HG03108 (cell line): ENCODE results near the gene CPNE8.

Experiments
- ATAC-seq: cut with Tn5 transposase; IDR thresholded peaks from one replicate; pipeline ENCODE4 v1.9.1; 2021; ENCODE audit warnings: moderate library complexity; ENCODE audit not compliant: unreplicated experiment

The CPNE8 gene

DNA sequence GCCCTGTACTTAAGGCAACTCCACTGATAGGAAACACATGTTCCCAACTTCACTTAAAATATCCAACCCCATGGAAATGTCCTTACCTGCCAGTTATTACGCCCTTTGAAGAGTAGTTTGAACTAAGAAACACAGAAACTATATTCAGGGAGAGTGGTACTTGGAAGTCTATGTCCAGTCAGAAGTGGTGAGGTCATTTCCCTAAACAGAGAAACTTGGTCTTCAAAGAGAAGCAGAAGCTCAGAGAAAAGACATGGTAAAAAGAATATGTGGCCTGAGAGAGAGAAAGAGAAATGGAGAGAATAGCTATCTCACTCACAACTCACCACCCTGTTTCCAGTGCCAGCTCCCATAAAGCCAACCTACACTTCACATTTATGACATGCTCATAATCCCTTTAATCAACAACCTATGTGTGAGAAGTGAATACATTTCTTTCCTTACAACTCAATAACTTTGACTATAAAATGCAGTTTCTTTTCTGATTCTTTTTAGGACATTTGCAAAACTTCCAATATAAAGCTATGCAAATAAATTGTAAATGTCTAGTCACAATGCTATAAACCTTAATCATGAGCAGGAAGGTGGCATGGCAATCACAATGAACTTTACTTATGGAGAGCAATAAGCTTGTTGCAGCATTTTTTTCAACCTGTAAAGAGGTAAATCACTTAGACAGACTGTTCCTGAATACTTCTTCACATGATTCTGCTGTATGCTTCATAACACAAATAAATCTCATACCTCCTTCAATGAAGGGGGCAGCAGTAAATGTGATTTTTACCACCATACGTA, 67.1 kb downstream of the CPNE8 start:
- ATAC-seq = no peak

DNA sequence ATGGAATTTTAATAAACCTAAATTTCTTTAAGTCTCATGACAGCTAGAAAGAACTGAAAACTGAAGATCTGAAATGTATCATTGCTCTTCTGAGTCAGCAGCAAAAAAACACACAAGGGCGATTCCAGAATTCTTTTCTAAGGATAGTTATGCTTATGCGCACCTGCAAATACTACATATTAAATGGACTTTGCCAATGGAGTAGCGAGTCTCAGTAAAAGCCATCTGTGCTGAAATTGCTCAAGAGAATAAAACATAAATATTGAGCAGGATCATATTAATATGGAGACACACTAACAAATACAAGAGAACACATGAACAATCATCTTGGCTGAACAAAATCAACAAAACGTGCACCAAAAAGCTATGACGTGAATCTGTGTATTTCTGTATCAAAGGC, 73.7 kb downstream of the CPNE8 start:
- ATAC-seq = no peak

DNA sequence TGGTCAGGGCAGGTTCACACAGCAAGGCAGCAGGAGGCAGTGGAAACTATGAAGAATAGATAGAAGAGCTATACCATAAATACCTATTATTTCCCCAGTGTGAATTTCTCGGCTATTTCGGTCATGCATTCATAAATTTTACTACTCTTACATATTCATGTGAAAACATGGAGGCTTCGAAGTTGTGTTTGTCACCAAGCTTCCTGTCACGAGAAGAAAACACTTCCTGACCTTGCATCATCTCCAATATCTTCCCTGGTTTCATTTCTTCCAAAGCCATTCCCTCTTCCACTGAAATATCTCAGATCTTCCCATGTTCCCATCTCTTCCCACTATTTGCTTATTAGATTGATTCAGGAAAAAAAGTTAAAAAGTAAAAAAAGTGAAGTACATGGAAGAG, 80.4 kb downstream of the CPNE8 start:
- no peak for ATAC-seq

DNA sequence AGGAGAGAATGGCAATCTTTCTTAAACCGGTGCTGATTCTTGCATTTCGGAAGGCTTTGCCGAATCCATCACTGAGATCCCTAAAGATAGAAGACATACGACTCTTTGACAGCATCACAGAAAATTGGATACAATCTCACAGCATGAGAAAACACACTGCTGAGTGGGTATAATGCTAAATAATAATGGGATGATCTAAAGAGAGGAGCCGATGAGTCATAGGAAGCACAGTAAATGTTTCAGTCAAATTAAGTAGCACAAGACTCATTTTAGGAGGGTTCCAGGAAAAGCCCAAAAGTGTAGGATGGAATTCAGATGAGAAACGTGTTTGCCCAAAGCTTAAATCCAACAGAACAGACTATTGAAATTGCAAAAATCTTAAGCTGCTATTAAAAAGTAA, 81.7 kb downstream of the CPNE8 start:
- no peak for ATAC-seq

DNA sequence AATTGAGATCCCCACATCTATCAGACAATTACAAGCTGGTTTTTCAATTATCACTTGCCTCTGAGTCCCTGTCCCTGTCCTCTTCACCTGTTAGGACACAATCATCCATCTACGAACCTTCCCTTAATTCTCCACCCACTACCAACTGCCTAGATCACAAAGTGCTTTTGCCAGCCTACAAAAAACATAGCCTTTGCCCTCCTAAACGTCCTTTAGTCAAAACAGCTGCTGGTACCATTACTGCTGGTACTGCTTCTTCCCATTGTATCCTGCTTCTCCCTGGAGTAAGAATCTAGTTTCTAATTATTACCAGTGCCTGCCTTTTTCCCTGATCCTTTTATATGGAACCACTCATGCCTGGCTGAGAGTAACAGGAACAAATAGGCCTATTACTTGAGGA, 82.1 kb downstream of the CPNE8 start:
- ATAC-seq = no peak

DNA sequence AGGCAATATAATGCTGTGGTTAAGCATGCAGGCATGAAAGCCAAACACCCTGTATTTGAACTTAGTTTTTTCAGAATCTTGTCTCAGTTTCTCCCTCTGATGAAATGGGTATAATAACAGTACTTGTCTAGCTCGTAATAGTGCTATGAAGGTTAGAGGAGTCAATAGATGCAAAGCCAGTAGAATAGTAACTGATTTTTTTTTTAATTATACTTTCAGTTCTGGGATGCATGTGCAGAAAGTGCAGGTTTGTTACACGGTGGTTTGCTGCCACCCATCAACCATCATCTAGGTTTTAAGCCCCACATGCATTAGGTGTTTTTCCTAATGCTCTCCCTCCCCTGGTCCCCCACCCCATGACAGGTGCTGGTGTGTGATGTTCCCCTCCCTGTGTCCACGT, 87.4 kb downstream of the CPNE8 start:
- no peak for ATAC-seq

DNA sequence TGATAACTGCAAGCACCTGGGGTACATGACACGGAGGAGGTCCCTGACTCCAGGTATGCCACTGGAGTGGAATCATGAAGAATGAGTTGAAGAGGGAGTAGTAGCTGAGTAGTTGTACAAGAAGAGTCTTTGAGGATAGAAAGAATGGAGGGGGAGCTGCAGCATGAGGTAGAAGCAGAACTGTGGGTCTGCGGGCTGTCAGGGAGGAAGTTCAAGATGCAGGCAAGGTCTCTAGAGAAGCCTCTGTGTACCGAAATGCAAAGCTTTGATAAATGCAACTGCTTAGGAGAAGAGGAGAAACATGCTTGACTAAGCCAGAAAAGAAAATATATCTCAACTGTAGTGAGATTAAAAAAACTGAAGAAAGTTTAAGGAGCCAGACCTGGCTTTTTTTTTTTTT, 91.5 kb downstream of the CPNE8 start:
- no peak for ATAC-seq

DNA sequence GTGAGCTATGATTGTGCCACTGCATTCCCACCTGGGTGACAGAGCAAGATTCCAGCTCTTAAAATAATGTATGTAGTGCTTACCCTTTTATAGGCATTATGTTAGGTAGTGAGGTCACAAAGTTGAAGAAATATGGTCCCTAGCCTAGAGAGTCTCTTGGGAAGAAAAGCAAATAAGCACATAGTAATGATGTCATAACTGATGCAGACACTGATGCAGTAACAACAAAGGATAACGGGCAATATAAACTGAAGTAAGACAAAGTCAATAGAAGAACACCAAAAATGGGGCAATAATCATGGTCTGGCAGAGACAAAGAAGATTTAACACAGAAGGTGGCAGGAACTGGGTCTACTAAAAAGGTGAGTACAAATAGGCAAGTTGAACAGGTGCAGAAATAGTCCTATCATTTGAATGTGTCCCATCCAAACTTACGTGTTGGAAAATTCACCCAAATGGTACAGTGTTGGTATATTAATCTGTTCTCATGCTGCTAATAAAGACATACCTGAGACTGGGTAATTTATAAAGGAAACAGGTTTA, 93.5 kb downstream of the CPNE8 start:
- no peak for ATAC-seq

DNA sequence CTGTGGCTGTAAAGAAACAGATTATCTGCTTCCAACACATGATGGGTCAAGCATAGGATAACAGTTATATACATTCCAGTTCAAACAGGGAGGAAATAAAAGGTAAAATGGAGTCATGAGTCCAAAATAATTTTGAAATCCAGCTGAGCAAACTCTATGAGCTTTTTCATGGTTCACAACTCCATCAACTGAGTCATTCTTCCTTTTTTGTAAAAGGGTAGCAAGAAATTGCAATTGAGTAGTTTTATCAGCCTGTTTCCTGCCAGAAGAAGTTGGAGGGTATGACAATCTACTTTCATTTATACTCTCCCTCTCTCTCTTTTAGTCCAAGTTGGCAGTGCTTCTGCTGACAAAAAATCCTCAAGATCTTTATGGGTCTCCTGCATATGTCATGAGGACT, 95.6 kb downstream of the CPNE8 start:
- no peak for ATAC-seq

DNA sequence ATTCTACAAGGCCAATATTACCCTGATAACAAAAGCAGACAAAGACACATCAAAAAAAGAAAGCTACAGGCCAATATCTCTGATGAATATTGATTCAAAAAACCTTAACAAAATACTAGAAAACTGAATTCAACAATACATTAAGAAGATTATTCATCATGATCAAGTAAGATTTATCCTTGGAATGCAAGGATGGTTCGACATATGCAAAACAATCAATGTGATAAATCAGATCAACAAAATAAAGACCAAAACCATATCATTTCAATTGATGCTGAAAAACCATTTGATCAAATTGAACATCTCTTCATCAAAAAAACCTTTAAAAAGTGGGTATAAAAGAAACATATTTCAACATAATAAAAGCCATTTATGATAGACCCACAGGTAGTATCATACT, 117.3 kb downstream of the CPNE8 start:
- no peak for ATAC-seq

DNA sequence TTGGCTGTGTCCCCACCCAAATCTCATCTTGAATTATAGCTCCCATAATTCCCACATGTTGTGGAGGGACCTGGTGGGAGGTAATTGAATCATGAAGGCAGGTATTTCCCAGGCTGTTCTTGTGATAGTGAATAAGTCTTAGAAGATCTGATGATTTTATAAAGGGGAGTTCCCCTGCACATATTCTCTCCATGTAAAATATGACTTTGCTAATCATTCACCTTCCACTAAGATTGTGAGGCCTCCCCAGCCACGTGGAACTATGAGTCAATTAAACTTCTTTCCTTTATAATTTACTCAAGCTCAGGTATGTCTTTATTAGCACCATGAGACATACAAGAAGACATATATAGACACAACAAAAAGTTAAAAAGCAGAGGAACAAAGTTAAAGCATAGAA, 120.0 kb downstream of the CPNE8 start:
- no peak for ATAC-seq

DNA sequence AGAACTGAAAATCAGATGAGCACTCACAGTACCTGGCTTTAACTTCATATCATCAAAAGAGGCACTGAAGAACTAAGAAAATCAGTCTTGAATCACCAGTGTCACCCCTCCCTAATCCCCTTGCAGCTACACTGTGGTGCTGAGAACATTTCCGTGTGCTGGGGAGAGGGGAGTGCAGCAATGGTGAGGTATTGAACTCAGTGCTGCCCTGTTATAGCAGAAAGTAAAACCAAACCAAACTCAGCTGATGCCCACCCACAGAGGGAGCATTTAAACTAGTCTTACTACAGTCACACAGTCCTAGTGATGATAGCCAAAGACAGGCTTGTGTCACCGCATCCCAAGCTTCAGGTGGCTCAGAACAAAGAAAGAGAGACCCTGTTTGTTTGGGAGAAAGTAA, 122.1 kb downstream of the CPNE8 start:
- no peak for ATAC-seq

DNA sequence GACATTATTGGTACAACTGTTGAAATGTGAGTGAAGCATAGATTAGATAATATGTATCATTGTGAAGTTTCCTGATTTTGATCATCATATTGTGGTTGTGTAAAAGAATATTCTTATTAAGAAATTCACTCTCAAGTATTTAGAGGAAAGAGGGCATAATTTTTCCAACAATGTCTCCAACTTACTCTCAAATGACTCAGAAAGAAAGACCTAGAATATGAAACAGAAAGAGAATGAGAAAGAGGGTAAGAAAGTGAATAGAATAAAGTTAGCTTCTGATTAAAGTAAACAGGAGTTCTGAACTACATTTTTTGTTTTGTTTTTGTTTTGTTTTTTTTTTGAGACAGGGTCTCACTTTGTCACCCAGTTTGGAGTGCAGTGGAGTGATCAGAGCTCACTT, 123.0 kb downstream of the CPNE8 start:
- ATAC-seq = no peak

DNA sequence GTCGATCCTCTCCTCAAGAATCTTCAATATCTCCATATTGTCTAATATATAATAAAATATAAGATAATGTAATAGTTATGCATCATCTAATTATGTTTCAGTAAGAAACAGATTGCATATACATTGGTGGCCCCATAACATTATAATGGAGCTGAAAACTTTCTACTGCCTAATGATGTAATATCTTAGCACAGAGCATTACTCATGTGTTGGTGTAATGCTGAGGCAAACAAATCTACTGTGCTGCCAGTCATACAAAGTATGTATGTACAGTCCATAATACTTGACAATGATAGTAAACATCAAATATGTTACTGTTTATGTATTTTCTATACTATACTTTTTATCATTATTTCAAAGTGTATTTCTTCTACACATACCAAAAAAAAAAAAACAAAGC, 128.7 kb downstream of the CPNE8 start:
- ATAC-seq = no peak

DNA sequence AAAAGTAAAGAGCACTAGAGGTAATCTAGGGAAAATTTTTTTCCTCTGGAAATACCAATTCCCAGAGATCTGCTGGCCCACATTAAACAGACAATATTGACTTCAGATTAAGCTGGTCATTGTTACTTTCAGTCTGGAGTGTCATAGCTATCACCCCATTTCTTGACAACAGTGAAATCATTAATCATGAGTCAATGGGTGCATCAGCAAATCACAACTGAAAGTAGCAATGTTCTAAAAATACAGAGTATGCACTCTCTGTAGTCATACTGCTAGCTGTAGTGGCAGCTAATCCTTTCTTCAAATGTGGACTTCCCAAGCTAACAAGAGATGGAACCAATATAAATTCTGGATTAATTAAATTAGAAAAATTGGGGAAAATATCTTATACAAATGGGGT, 129.9 kb downstream of the CPNE8 start:
- peak; percentile 88 for ATAC-seq

DNA sequence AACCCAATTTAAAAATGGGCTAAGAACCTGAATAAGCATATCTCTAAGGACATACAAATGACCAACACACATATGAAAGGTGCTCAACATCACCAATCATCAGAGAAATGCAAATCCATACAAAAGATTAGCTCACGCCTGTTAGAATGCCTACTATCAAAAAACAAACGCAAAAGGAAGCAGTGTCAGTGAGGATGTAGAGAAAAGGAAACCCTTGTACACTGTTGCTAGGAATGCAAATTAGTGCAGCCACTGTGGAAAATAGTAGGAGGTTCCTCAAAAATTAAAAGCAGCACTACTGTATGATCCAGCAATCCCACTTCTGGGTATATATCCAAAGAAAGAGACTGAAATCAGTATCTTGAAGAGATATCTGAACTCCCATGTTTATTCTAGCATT, 133.0 kb downstream of the CPNE8 start:
- ATAC-seq = no peak

DNA sequence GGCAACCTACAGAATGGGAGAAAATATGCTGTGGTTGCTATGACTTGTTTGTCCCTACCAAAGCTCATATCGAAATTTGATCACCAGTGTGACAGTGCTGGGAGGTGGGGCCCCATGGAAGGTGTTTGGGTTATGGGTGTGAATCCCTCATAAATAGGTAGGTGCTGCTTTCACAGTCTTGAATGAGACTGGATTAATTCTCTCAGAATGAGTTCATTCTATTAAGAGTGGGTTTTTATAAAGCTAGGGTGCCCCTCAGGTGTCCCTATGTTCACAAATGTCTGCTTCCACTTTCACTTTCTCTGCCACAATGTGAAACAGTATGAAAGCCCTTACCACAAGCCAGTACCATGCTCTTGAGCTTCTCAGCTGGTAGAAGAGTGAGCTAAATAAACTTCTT, 133.5 kb downstream of the CPNE8 start:
- ATAC-seq = peak; percentile 76

DNA sequence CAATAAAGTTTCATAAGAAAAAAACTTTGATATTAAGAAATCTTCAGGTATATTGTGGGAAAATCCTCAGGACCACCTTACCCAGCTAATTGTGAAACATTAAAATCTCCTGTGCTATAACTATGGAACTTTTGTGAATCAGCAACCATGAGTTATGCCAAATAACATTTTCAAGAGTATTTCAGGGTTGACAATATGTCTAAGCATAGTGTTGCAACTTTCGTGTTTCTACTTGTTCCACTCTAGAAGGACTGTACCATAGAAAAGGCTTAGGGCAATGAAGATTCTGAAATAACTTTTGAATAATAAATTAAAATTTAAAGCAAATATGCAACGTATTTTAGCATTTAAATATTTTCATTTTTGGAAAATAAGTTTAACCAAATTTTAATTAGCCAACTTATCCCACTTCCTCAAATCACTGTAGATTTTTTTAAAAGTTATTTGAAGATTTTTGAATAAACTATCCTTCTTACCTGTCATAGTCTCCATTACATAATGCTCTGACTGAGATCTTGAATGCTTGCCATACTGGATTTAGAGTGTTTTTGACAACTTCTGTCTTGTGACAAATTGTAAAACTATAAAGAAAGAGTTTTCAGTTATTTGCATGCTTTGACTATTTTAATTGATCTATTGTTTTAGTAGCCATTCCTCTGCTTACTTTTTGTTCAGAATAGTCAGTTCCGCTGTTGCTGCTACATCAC, 143.6 kb downstream of the CPNE8 start:
- ATAC-seq = no peak

DNA sequence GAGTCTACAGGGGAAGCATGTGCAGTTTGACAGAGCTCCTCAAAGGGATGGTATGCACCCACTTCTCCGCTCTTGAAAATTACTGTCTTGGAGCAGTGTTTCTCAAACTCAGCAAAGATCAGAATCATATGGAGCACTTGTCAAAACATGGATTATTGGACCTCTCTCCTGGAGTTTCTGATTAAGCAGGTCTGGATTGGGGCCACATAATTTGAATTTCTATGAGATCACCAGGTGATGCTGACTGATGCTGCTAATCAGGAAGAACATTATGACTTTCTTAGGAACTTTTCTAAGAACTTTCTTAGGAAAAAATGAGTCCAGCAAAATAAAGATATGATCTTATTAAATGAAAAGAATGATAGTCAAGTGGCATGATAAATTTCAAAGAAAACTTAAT, 144.3 kb downstream of the CPNE8 start:
- ATAC-seq = no peak

DNA sequence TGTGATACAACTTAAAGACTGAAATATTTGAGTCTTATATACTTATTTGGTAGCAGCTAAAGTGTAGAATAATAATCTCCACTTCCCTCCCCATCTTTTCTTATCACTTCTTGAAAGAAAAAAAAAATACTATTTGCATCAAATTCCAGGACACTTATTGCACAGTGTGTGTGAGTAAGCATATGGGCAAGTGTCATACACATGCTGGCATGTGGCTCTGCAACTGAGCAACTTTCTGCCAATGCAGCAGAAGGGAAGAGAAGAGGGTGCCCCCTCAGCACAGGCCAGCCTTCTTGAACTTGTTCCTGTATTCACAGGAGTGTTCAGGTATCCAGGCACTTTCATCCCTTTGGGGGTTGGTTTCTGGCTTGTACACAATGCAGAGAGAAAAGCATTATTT, 145.8 kb downstream of the CPNE8 start:
- ATAC-seq = no peak

DNA sequence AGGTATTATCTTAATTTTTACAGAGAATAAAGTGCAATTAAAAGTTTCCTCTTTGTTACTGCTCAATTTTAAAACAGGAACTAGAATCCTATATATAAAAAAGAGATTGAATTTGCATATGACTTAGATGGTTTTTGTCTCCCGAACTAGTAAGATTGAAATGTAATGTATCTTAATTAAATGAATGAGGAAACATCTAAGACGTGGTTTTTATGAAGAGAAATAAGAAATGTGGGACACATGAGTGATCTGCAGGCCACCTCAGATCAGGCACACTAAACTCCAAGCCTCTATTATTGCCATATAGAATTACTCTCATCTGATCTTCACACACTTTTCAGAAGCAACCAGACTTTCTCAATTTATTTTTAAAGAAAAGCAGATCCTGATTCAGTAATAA, 158.6 kb downstream of the CPNE8 start:
- ATAC-seq = no peak

DNA sequence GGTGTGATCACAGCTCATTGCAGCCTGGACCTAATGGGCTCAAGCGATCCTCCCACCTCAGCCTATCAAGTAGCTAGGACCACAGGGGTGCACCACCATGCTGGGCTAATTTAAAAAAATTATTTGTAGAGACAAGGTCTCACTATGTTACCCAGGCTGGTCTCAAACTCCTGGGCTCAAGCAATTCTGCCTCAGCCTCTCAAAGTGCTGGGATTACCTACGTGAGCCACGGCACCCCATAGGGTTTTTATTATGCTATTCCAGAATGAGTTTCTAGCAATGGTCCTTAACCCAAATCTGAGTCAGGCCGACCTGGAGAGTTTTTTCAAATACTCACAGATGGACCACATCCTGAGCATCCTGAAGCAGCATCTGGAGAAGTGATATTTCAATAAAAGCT, 159.8 kb downstream of the CPNE8 start:
- ATAC-seq = no peak
